Loucy (cell line): ENCODE data around the gene SND1.

Experiments used
- H2AFZ ChIP-seq: fragments of 200-600 bp; sonication (generic); 2 replicates; pipeline ENCODE4 v1.6.0; 2016; ENCODE audit warnings: antibody characterized with exemption, mild to moderate bottlenecking, low read length, moderate library complexity
- H3F3A ChIP-seq: fragments of 200-600 bp; 2 replicates; pipeline ENCODE4 v1.6.0; 2016; ENCODE audit warnings: antibody characterized with exemption, low read depth, mild to moderate bottlenecking
- H3K27me3 ChIP-seq: fragments of 200-600 bp; sonication (generic); 2 replicates; pipeline ENCODE4 v1.6.1; 2014; ENCODE audit warnings: low read length, mild to moderate bottlenecking; ENCODE audit not compliant: insufficient read depth, poor library complexity, severe bottlenecking
- H3K36me3 ChIP-seq: fragments of 200-600 bp; sonication (generic); 2 replicates; pipeline ENCODE4 v1.6.1; 2016; ENCODE audit warnings: low read length; ENCODE audit not compliant: insufficient read depth
- H3K4me1 ChIP-seq: fragments of 200-600 bp; sonication (generic); 2 replicates; pipeline ENCODE4 v1.5.1; 2014; ENCODE audit warnings: low read length, mild to moderate bottlenecking; ENCODE audit not compliant: insufficient read depth, poor library complexity, severe bottlenecking
- H3K4me2 ChIP-seq: fragments of 200-600 bp; sonication (generic); 2 replicates; pipeline ENCODE4 v1.6.0; 2014; ENCODE audit warnings: antibody characterized with exemption, low read length, low read depth, mild to moderate bottlenecking; ENCODE audit not compliant: poor library complexity, severe bottlenecking
- H3K4me3 ChIP-seq: fragments of 200-600 bp; sonication (generic); 2 replicates; pipeline ENCODE4 v1.5.1; 2014; ENCODE audit warnings: low read length, mild to moderate bottlenecking, mixed read lengths; ENCODE audit not compliant: poor library complexity, severe bottlenecking
- H3K79me2 ChIP-seq: fragments of 200-600 bp; sonication (generic); 2 replicates; pipeline ENCODE4 v1.6.1; 2014; ENCODE audit warnings: low read length; ENCODE audit not compliant: insufficient read depth
- H3K9ac ChIP-seq: fragments of 200-600 bp; sonication (generic); 2 replicates; pipeline ENCODE4 v1.6.0; 2014; ENCODE audit warnings: mild to moderate bottlenecking, low read depth, low read length, moderate library complexity; ENCODE audit not compliant: poor library complexity, severe bottlenecking
- H3K9me2 ChIP-seq: fragments of 200-600 bp; sonication (generic); replicated peaks from 2 replicates; pipeline ENCODE4 v1.6.1; 2016; ENCODE audit warnings: low read depth, low read length, mixed read lengths
- H3K9me3 ChIP-seq: fragments of 200-600 bp; sonication (generic); 2 replicates; pipeline ENCODE4 v1.6.1; 2014; ENCODE audit warnings: mild to moderate bottlenecking, antibody characterized with exemption, low read length, low read depth; ENCODE audit not compliant: insufficient read depth
- H4K20me1 ChIP-seq: fragments of 200-600 bp; sonication (generic); 2 replicates; pipeline ENCODE4 v1.6.0; 2014; ENCODE audit warnings: antibody characterized with exemption, low read length, mild to moderate bottlenecking; ENCODE audit not compliant: insufficient read depth, poor library complexity, severe bottlenecking
- CTCF ChIP-seq: fragments of 200-600 bp; sonication (generic); conservative IDR thresholded peaks from 2 replicates; pipeline ENCODE4 v1.5.1; 2014; ENCODE audit warnings: mild to moderate bottlenecking, antibody characterized with exemption, low read length
- EZH2phosphoT487 ChIP-seq: fragments of 200-600 bp; IDR thresholded peaks from 2 replicates; pipeline ENCODE4 v1.6.1; 2018; ENCODE audit warnings: antibody characterized with exemption, mild to moderate bottlenecking, moderate library complexity, borderline replicate concordance

SND1 gene

GRCh38 chr7:127953423-127954356 lies 301.7 kb downstream of the SND1 start:
- Histone ChIP-seq H3K36me3 (peaks cover 10% of the 10 kb centered on the region; the same call in 1 of the 2 replicates), H3K9ac (no peak overlapping the region), H3K9me2 (no peaks in the 10 kb centered on the region), H3K4me3 (no peak overlapping the region), H3K4me1 (no peaks in the 10 kb centered on the region), H3K4me2 (no peak overlapping the region), H3K27me3 (no peaks in the 10 kb centered on the region), H3K79me2 (no peaks in the 10 kb centered on the region), H3F3A (no peaks in the 10 kb centered on the region), H3K9me3 (no peaks in the 10 kb centered on the region), H2AFZ (no peak overlapping the region), H4K20me1 (no peaks in the 10 kb centered on the region)
- TF ChIP-seq CTCF = no peak

GRCh38 chr7:127954357-127954748 lies 302.4 kb downstream of the SND1 start:
- no peak overlapping the region for H3K4me2 ChIP-seq
- H3K27me3 ChIP-seq = no peaks in the 10 kb centered on the region
- no peak overlapping the region for H2AFZ ChIP-seq
- H4K20me1 ChIP-seq = no peaks in the 10 kb centered on the region
- no peak overlapping the region for H3K4me3 ChIP-seq
- TF ChIP-seq EZH2phosphoT487 (no peak), CTCF (no peak)
- H3K9me2 ChIP-seq = no peaks in the 10 kb centered on the region
- H3K4me1 ChIP-seq = no peaks in the 10 kb centered on the region
- peaks cover 11% of the 10 kb centered on the region; the same call in 1 of the 2 replicates for H3K36me3 ChIP-seq
- no peaks in the 10 kb centered on the region for H3K79me2 ChIP-seq
- no peak overlapping the region for H3K9ac ChIP-seq
- H3K9me3 ChIP-seq = no peaks in the 10 kb centered on the region
- no peaks in the 10 kb centered on the region for H3F3A ChIP-seq

GRCh38 chr7:127955051-127955531 lies 303.1 kb downstream of the SND1 start:
- Histone ChIP-seq H3K36me3 (peaks cover 10% of the 10 kb centered on the region; the same call in 1 of the 2 replicates), H3K79me2 (no peaks in the 10 kb centered on the region), H3F3A (no peaks in the 10 kb centered on the region)

More at GRCh38 chr7:127955051-127955531, 303.1 kb downstream of the SND1 start:
- Histone ChIP-seq H4K20me1 (no peaks in the 10 kb centered on the region), H3K9me2 (no peaks in the 10 kb centered on the region), H2AFZ (no peak overlapping the region), H3K9ac (no peak overlapping the region), H3K4me1 (no peaks in the 10 kb centered on the region), H3K9me3 (no peaks in the 10 kb centered on the region), H3K27me3 (no peaks in the 10 kb centered on the region), H3K4me2 (no peak overlapping the region), H3K4me3 (no peak overlapping the region)
- TF ChIP-seq EZH2phosphoT487 = no peak
- TF ChIP-seq CTCF = no peak
